Measurements from ENCODE around the gene PCAT7.

- TF ChIP-seq CTCF (IDR thresholded peaks at IDR 0.05; ENCODE audit: low read depth, low read length), result no peak
- TF ChIP-seq EZH2phosphoT487 (IDR thresholded peaks at IDR 0.05; ENCODE audit: low read depth), result no peak
Observed at GRCh38 chr9:94586814-94587213, 31.9 kb downstream of the PCAT7 start.

All from OCI-LY3 (cell line).